SK-N-MC (cell line): ENCODE results near the gene CABP5.

ENCODE experiments used
- EZH2 ChIP-seq: fragments of 200-600 bp; sonication (generic); IDR thresholded peaks from one replicate; pipeline ENCODE4 v1.6.1; 2017; ENCODE audit warnings: antibody characterized with exemption
- FOXP2 ChIP-seq: optimal IDR thresholded peaks from 2 replicates; pipeline ENCODE3; 2011; ENCODE audit warnings: mild to moderate bottlenecking, moderate library complexity; ENCODE audit not compliant: insufficient read depth; ENCODE audit errors: extremely low read length, control extremely low read depth
- POLR2AphosphoS5 ChIP-seq: IDR thresholded peaks from 2 replicates; pipeline ENCODE4 v1.6.1; 2012; ENCODE audit warnings: mild to moderate bottlenecking, low read depth, low read length, borderline replicate concordance

DNA sequence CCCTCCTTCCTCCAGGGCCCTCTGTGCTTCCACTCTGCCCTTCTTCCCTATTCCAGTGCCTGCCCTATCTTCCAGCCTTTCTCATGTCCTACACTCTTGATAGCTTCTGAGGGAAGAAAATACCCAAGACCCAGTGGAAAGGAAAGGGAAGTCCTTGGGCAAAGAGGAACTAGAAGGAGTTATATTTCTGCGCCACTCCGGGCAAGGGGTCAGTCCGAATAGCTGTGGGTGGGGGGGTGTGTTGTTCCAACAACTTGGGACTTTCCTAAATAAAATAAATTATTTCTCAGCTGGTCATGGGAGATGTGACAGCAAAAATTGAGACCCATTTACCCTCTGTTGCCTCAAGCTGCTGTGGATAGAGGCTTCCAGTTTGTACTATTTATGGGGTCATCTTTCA lies 23.2 kb downstream of the CABP5 start:
- TF ChIP-seq EZH2 (no peak), POLR2AphosphoS5 (no peak), FOXP2 (no peak)
